ENCODE data around the gene AKNAD1.

Gene AKNAD1

DNA sequence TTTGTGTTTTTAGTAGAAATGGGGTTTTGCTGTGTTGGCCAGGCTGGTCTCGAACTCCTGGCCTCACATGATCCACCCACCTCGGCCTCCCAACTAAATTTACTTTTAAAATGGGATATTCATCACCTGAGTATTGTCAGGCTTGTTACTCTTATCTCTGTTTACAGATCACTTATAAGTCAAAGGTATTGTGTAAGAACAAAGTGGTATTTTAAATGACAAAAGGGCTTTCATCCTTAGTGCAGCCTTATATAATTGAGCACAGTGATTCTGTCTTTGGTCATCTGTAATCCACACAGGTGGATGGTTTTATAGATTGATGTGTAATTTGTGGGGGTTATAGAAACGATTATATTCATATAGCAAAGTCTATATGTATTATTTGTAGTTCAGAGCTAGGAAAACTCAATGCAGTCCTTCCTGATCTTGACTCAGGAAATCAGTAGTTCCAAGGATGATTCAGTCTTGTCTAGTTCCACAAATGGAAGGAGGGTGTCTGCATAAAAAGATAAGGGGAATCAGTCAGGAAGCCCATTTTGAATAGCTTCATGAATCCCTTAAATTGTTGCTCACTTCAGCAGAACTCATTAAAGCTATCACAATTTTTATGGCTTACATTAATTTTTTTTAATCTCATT is 75.8 kb downstream of the AKNAD1 start:
- DNase-seq (ENCODE audit: low read depth) = no peak

DNA sequence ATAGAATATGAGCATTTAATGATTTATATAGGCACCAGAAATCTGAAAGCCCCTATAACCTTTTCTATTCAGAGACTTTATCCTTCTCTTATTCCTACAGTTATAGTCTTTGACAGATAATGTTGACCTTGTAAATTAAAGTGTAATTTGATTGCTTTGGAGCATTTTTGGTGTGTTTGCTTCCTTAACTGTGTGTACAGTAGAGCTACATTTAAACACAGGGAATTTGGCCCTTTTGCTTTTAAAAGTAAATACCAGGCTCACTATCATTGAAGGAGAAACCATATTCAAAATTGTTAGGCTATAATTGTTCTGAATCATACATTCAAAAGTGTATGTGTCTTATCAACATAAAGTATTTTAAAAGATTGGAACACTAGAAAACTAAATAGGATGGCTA is 77.4 kb downstream of the AKNAD1 start:
- DNase-seq (ENCODE audit: low read depth) = no peak

DNA sequence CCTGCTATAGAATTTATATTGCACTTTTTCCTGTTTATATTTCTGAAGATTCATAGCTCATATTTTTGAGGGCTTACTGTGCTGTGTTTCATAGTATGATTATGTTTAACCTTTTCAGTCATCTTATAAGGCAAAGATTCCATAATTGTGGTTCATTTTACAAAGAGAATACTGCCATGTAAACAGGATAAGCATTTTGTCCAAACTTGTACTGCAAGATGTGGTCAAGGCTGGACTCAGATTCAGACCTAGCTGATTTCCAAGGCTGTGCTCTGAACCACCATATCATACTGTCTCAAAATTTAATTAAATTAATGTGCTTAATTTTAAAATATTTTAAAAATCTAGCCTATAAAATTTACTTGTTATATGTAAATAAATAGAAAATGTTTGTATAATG is 79.1 kb downstream of the AKNAD1 start:
- no peak for DNase-seq (ENCODE audit: low read depth)

DNA sequence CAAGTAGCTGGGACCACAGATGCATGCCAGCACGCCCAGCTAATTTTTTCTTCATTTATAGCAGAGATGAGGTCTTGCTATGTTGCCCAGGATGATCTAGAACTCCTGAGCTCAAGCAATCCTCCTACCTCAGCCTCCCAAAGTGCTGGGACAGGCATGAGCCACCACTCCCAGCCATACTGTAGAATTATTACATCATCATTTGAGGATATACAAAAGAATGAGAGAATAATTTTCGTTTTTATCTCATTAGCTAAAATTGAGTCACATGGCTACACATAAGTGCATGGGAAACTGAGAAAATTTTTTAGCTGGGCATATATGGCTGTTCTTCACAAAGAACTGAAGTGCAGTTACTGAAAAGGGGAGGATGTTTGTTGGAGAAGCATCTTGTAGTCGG is 89.2 kb downstream of the AKNAD1 start:
- no peak for DNase-seq (ENCODE audit: low read depth)

DNA sequence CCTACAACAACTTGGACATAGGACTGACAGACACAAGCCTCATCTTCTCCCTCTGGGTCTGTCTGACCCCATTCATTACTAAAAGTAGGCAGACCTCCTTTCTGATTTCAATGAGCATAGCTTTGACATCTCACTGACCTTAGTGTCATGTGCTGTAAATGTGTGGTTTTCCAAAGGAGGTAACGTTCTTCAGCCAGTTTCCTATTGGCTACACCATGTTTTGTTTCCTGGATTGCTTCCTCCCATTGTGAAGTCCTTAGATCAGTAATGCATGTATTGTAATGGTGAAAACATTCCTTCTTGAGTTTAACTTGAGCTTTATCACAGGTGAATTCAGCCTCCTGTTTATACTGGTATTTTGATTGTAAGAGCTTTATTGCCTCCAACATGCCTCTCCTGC is 89.8 kb downstream of the AKNAD1 start:
- DNase-seq (ENCODE audit: low read depth) = no peak
